HEK293T (cell line): ENCODE results near the gene QRFP.

Experiments
- BHLHE40 ChIP-seq: fragments of 450-650 bp; IDR thresholded peaks from 2 replicates; pipeline ENCODE4 v1.6.1; 2016; ENCODE audit warnings: mild to moderate bottlenecking, moderate library complexity, borderline replicate concordance
- HDGF ChIP-seq: fragments of 450-650 bp; IDR thresholded peaks from 2 replicates; pipeline ENCODE4 v1.6.1; 2017; ENCODE audit warnings: antibody characterized with exemption, borderline replicate concordance
- SP1 ChIP-seq: fragments of 450-650 bp; IDR thresholded peaks from 2 replicates; pipeline ENCODE4 v1.6.1; 2017

DNA sequence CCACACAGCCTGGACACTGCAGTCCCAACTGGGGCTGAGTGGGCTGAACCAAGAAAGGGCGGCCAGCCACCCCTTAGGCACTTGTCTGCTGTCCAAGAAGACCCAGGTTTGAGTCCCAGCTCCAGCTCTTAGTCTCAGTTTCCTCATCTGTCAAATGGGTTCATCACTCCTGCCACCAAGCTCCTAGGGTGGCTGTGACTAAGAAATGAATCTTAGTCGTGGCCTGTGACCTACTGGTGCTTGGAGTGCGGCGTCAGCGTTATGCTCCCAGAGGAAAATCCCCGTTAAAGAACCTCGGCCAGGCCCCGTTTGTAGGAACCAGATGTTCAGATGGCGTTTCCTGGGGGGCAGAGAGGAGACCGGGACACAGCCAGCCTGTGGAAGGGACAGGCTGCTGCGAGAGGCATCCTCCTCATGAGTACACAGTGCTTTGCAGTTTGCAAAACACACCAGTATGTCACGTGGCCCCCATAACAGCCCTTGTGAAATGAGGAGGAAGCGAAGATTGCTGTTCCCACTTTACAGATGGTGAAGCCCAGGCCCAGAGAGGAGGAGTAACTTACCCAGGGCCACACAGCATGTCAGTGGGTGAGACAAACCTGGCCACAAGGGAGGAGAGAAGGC, 39.1 kb upstream of the QRFP start:
- TF ChIP-seq SP1: no peak
- TF ChIP-seq BHLHE40: no peak
- TF ChIP-seq HDGF: no peak
